SU-DHL-6 (cell line): ENCODE results near the gene SLC24A3.

ENCODE experiments used
- H2AFZ ChIP-seq: fragments of 200-600 bp; sonication (generic); 2 replicates; pipeline ENCODE4 v1.6.1; 2014; ENCODE audit warnings: low read depth, mild to moderate bottlenecking, moderate library complexity, mixed read lengths, antibody characterized with exemption, low read length; ENCODE audit not compliant: severe bottlenecking
- H3F3A ChIP-seq: fragments of 200-600 bp; shearing (Covaris generic); 2 replicates; pipeline ENCODE4 v1.6.0; 2016; ENCODE audit warnings: antibody characterized with exemption, mild to moderate bottlenecking; ENCODE audit not compliant: insufficient read depth
- H3K27ac ChIP-seq: fragments of 200-600 bp; sonication (generic); 2 replicates; pipeline ENCODE4 v1.5.1; 2016; ENCODE audit warnings: low read depth, mild to moderate bottlenecking, low read length, moderate library complexity, mixed read lengths
- H3K27me3 ChIP-seq: fragments of 200-600 bp; sonication (generic), shearing (Covaris generic); 2 replicates; pipeline ENCODE4 v1.6.0; 2014; ENCODE audit warnings: mild to moderate bottlenecking, low read length
- H3K36me3 ChIP-seq: fragments of 200-600 bp; sonication (generic); 2 replicates; pipeline ENCODE4 v1.6.1; 2014; ENCODE audit warnings: mild to moderate bottlenecking, low read length, mixed read lengths
- H3K4me2 ChIP-seq: fragments of 300-600, 200-600 bp; shearing (Covaris generic), sonication (generic); 2 replicates; pipeline ENCODE4 v1.6.0; 2014; ENCODE audit warnings: low read length, low read depth, mild to moderate bottlenecking; ENCODE audit not compliant: poor library complexity, severe bottlenecking
- H3K4me3 ChIP-seq: fragments of 200-600 bp; sonication (generic); 2 replicates; pipeline ENCODE4 v1.5.1; 2014; ENCODE audit warnings: antibody characterized with exemption, low read length, mild to moderate bottlenecking, mixed read lengths; ENCODE audit not compliant: insufficient read depth, poor library complexity, severe bottlenecking
- H3K79me2 ChIP-seq: fragments of 200-600 bp; sonication (generic); 2 replicates; pipeline ENCODE4 v1.6.1; 2014; ENCODE audit warnings: mild to moderate bottlenecking, low read length, moderate library complexity; ENCODE audit not compliant: insufficient read depth
- H3K9ac ChIP-seq: fragments of 200-600 bp; sonication (generic); 2 replicates; pipeline ENCODE4 v1.7.0; 2014; ENCODE audit warnings: mild to moderate bottlenecking, low read length
- H3K9me2 ChIP-seq: fragments of 200-600 bp; sonication (generic); replicated peaks from 2 replicates; pipeline ENCODE4 v1.6.1; 2014; ENCODE audit warnings: low read length; ENCODE audit not compliant: insufficient read depth
- H3K9me3 ChIP-seq: fragments of 200-600 bp; sonication (generic); 2 replicates; pipeline ENCODE4 v1.6.1; 2014; ENCODE audit warnings: low read length, mixed read lengths; ENCODE audit not compliant: insufficient read depth
- H4K20me1 ChIP-seq: fragments of 200-600 bp; sonication (generic); 2 replicates; pipeline ENCODE4 v1.6.1; 2014; ENCODE audit warnings: low read depth, mild to moderate bottlenecking, antibody characterized with exemption, low read length, moderate library complexity, mixed read lengths
- EZH2phosphoT487 ChIP-seq: fragments of 200-600 bp; sonication (generic), shearing (Covaris generic); conservative IDR thresholded peaks from 2 replicates; pipeline ENCODE4 v1.6.1; 2018; ENCODE audit warnings: mild to moderate bottlenecking, antibody characterized with exemption, low read length, moderate library complexity, mixed read lengths
- TF ChIP-seq, protein P1 (sequence below): fragments of 200-600 bp; sonication (generic); IDR thresholded peaks from one replicate; pipeline ENCODE4 v1.5.1; 2017; ENCODE audit warnings: antibody characterized with exemption, mild to moderate bottlenecking, low read length, moderate library complexity; ENCODE audit not compliant: insufficient read depth, poor library complexity, severe bottlenecking

Gene SLC24A3

DNA sequence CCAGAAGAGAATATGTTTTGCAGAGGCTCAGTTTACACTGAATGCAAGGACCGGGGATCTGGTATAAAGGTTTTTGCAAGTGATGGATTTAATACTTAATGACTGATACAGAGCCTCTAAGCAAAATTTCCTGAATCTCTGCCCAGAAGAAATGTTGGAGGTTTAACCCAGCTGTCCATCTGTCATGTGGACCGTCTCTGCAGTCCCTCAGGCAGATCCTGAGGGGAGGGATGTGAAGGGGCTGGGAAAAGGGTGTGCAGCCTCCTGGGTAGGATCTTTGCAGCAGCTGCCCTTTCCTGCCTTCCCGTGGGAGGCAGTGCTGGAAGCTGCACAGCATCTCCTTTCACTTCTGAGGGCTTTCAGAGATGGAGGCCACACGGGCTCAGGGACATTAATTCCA lies 207.0 kb downstream of the SLC24A3 start:
- Histone ChIP-seq H3K4me2 (no peak overlapping the region), H3K36me3 (no peaks in the 10 kb centered on the region)

DNA sequence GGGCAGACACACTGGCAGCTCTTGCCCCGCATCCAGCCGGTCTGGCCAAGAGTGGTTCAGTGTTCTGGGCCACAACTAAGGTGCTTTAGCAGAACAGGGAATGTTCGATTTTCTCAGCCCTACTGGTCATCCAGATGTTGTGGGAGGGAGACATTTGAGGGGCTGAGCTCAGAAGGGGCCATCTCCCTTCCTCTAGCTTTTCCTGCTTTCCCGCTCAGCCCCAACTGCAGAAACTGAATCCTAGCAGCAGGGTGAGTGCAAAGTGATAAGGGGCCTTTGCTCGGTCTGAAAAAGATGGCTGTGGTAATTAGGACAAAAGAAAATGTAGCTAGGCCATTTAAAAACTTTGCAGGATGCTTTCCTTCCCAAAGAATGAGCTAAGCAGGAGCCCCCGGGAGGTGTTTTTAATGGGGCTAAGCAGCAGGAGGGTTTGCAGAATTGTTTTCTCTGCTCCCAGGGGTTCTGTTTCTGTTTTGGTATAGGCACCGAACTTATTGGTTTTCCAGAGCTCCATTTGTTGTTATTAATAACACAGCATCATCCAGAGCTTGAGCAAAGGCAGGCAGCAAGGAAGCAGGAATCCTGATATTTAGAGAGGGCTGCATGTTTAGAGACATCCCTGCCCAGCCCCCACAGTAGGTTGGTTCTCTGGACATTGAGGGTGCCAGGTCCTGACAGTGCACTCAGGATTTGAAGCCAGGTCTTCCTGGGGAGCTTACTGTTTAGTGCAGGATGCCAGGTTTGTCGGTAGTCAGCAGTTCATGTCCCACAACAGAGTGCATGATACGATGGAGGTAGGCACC lies 210.9 kb downstream of the SLC24A3 start:
- H3K4me3 ChIP-seq: no peak overlapping the region

More for the DNA sequence above, 207.0 kb downstream of the SLC24A3 start:
- no peak overlapping the region for H3K9ac ChIP-seq
- H3K9me3 ChIP-seq: no peaks in the 10 kb centered on the region
- no peaks in the 10 kb centered on the region for H3K27me3 ChIP-seq
- H3K4me3 ChIP-seq: no peak overlapping the region
- H3K9me2 ChIP-seq: no peaks in the 10 kb centered on the region
- no peaks in the 10 kb centered on the region for H3K79me2 ChIP-seq
- no peaks in the 10 kb centered on the region for H4K20me1 ChIP-seq
- H3K27ac ChIP-seq: no peak overlapping the region
- TF ChIP-seq, protein P1, sequence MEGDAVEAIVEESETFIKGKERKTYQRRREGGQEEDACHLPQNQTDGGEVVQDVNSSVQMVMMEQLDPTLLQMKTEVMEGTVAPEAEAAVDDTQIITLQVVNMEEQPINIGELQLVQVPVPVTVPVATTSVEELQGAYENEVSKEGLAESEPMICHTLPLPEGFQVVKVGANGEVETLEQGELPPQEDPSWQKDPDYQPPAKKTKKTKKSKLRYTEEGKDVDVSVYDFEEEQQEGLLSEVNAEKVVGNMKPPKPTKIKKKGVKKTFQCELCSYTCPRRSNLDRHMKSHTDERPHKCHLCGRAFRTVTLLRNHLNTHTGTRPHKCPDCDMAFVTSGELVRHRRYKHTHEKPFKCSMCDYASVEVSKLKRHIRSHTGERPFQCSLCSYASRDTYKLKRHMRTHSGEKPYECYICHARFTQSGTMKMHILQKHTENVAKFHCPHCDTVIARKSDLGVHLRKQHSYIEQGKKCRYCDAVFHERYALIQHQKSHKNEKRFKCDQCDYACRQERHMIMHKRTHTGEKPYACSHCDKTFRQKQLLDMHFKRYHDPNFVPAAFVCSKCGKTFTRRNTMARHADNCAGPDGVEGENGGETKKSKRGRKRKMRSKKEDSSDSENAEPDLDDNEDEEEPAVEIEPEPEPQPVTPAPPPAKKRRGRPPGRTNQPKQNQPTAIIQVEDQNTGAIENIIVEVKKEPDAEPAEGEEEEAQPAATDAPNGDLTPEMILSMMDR: no peak
- TF ChIP-seq EZH2phosphoT487: no peak
- no peaks in the 10 kb centered on the region for H3F3A ChIP-seq
- H2AFZ ChIP-seq: no peak overlapping the region

DNA sequence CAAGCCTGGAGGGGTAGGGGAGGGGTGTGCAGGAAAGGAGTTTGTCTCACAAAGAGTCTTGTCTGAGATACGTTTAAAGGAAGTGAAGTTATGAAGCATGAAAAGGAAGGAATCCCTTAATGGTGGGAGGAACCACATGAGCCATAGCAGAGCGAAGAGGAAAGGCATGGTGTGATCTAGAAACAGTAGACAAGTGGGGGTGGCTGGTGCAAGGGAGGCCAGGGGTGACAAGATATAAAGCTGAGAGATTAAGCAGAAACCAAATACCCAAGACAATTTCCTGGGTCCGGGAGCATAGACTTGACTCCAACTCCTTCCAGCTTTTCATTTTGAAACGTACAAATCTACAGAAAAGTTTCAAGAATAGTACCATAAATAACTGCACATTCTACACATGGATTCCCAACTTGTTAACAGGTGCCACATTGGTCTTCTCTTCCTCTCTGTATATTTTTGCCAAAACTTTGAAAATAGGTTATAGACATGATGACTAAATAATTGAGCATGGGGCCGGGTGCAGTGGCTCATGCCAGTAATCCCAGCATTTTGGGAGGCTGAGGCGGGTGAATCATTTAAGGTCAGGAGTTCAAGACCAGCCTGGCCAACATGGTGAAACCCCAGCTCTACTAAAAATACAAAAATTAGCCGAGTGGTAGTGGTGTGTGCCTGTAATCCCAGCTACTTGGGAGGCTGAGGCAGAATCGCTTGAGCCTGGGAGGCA lies 211.6 kb downstream of the SLC24A3 start:
- no peaks in the 10 kb centered on the region for H3K36me3 ChIP-seq
- H3K27ac ChIP-seq: no peak overlapping the region
- no peaks in the 10 kb centered on the region for H4K20me1 ChIP-seq
- TF ChIP-seq, protein P1: no peak
- TF ChIP-seq EZH2phosphoT487: no peak
- no peak overlapping the region for H3K4me2 ChIP-seq
- H3K9me2 ChIP-seq: no peaks in the 10 kb centered on the region
- H3K4me3 ChIP-seq: no peak overlapping the region
- H2AFZ ChIP-seq: no peak overlapping the region
- H3K27me3 ChIP-seq: no peaks in the 10 kb centered on the region
- H3K9me3 ChIP-seq: no peaks in the 10 kb centered on the region
- H3K9ac ChIP-seq: no peak overlapping the region
- H3K79me2 ChIP-seq: no peaks in the 10 kb centered on the region
- H3F3A ChIP-seq: no peaks in the 10 kb centered on the region

More for the DNA sequence above, 210.9 kb downstream of the SLC24A3 start:
- H4K20me1 ChIP-seq: no peaks in the 10 kb centered on the region
- H3K9me3 ChIP-seq: no peaks in the 10 kb centered on the region
- no peak overlapping the region for H3K9ac ChIP-seq
- H3K27me3 ChIP-seq: no peaks in the 10 kb centered on the region
- H3K79me2 ChIP-seq: no peaks in the 10 kb centered on the region
- no peak for TF ChIP-seq EZH2phosphoT487
- no peak overlapping the region for H3K27ac ChIP-seq
- H2AFZ ChIP-seq: no peak overlapping the region
- no peaks in the 10 kb centered on the region for H3K36me3 ChIP-seq
- H3K4me2 ChIP-seq: no peak overlapping the region
- no peaks in the 10 kb centered on the region for H3F3A ChIP-seq
- H3K9me2 ChIP-seq: no peaks in the 10 kb centered on the region

DNA sequence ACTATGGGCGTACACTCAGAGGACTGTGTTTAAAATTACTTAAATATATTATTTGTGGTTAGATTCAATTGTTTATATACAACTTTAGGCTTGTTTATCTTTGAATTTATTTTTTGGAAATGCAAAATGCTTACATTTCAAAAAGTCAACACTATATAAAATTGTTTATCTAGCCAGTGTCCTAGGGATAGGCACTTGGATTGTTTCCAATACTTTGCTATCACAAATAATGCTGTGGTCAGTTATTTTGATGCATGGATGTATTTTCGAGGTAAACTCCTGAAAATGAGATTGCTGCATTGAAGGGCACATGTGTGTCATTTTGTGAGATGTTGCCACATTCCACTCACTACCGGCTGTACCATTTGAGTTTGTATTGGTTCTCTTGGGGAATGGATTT lies 213.9 kb downstream of the SLC24A3 start:
- H3K9ac ChIP-seq: no peak overlapping the region
- no peaks in the 10 kb centered on the region for H4K20me1 ChIP-seq
- H3K4me2 ChIP-seq: no peak overlapping the region
- H3K9me3 ChIP-seq: no peaks in the 10 kb centered on the region
- H3K27me3 ChIP-seq: no peaks in the 10 kb centered on the region
- H3K9me2 ChIP-seq: no peaks in the 10 kb centered on the region
- no peaks in the 10 kb centered on the region for H3K79me2 ChIP-seq
- H2AFZ ChIP-seq: no peak overlapping the region
- no peak for TF ChIP-seq EZH2phosphoT487
- TF ChIP-seq, protein P1: no peak
- H3F3A ChIP-seq: no peaks in the 10 kb centered on the region
- no peak overlapping the region for H3K27ac ChIP-seq
- H3K36me3 ChIP-seq: no peaks in the 10 kb centered on the region
- H3K4me3 ChIP-seq: no peak overlapping the region
